HT1080 (cell line): ENCODE measurements around the gene ARSG. TPM values are rescaled to one million over a fixed set of nuclear protein-coding genes. Genes with fewer than 3 reads are reported as not detected.

Experiments used
- DNase-seq: peaks from one replicate; pipeline ENCODE4 v3.0.0-alpha.2; 2015; ENCODE audit warnings: low read depth
- total RNA-seq: library from RNA; depleted of rRNA; stranded (reverse); fragments of >200 nt; shearing (Covaris generic); gene quantifications from 2 replicates; pipeline ENCODE4 v1.2.3, GENCODE V29; 2014

Gene ARSG
- total RNA-seq, 1 experiment from 2014 or later = 1.2 TPM

DNA sequence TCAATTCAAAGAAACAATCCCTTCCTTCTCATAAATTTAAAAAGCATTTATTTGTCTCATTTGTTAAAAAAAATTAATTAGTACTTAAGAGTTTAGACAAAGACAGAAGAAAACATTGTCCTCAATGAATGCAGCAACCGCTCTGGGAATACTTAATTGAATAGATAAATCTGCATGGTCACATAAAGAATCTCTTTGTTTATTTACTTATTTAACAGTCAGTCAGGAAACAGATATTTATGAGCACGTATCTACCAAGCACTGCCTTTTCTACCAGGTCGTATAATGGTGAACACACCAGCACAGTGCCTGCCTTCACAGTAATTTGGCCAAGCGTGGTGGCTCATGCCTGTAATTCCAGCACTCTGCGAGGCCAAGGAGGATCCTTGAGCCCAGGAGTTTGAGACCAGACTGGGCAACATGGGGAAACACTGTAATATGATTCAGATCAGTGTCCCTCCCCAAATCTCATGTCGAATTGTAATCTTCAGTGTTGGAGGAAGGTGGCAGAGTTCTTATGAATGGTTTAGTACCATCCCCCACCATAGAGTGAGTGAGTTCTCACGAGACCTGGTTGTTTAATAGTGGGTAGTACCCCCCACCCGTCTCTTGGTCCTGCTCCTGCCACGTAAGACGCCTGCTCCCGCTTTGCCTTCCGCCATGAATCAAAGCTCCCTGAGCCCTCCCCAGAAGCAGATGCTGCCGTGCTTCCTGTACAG, 157.9 kb downstream of the ARSG start:
- no peak for DNase-seq

DNA sequence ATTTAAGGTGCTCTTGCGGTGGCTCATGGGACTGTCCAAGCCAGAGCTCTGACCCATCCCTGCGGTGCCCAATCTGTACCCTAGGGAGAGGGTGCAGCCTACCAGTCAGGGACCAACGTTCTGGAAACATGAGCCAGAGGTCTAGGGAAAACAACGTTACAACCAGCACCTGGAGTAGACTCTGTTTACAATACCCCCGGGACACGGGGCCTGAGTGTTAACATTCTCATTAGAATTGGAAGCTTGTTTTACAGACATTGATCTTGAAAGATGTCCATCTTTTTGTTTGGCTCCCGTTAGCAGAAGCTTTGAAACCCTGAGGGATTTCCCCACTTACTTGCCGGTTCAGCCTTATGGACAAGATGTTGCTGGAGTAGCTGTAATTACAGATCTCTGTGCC, 159.1 kb downstream of the ARSG start:
- no peak for DNase-seq

DNA sequence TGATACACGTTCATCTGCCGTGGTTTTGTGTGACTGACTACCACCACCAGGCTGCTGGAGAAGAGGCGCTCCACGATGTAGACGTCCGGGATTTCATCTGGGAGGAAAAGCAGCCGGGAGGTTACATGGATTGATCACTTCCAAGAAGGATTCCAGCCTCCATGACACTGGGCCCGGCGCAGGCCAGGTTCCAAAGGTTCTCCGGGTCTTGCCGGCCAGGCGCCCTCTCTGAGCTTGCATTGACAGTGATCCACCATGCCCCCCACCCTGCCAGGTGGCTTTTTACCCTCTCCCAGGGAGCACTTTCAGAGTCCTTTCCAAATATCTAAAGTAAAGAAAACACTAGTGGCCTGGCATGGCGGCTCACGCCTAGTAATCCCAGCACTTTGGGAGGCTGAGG, 159.5 kb downstream of the ARSG start:
- no peak for DNase-seq

DNA sequence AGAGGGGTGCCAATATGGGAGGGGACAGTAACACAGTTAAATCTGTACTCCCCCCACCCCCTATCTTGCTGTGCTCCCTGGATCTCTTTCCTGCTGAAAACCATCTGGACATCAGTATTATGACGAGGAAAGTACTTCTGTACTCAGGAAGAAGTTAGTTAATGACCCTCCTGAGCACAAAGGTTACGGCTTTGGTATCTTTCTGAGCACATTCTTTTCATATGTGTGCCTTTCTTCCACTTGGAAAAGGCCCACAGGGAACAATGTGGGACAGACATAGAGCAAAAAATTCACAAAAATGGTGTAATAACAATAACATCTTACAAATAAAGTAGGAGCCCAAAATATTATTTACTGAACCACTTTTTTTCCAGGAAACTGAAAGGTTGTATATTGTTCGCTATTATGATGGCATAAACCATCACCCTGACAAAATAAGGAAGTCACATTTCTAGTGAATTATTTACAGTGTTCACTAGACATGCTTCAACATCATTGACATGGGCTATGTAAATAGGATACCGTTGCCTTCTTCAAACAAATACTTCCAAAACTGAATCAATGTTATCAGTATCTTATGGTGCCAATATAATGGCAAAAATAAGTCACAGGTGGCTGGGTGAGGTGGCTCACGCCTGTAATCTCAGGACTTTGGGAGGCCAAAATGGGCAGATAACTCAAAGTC, 160.5 kb downstream of the ARSG start:
- no peak for DNase-seq

DNA sequence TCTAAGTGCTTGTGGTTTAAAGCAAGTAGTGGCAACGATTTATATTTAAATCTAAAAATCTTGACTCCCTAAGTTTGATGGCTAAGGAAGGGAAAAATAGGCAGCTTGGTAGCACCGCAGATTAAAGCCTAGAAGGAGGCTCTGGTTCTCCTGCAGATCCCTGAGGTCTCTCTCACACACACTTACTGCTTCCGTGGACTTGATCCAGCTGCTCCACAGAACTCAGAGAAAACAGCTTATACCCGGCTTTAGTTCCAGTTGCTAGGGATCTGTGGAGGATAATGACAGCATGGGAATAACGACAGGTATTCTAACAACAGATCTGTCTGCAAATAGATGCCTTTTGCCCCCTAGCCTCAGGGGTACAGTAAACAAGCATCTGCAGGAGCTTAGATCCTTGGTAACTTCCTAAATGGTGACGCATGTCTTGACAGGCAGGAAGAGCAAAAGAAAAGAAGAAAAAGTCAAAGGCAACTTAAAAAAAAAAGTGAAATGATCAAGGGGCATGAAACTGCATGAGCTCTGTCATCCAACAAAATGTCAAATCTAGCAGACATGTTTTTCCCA, 161.5 kb downstream of the ARSG start:
- no peak for DNase-seq

DNA sequence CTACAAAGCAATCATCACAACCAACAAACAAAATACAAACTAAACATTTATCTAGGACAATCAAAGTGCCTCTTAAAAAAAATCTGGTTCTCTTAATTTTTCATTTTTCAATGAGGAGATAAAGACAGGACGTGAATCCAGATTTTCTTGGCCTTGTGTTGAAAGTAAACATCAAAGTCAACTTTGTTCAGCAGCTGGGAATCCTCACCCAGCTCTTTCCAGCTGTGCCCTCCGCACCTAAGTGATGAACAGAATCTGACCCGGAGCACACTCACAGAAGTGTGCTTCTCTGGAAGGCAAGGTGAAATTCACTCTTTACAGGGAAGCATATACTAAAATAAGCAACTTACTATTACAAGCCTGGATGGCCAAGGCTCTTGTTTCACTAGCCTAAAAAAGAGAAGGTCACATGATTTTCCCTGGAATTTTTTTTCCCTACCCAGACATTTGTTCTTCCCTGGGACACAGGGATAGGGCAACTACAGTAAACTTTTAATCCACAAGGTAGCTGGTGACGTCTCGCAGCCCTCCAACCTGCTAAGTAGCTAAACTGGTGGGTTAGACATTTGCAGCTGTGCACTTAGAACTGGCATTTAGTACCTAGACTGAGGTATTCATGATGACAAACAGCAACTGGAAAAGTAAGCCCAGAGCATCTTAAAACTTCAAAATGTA, 162.8 kb downstream of the ARSG start:
- no peak for DNase-seq

DNA sequence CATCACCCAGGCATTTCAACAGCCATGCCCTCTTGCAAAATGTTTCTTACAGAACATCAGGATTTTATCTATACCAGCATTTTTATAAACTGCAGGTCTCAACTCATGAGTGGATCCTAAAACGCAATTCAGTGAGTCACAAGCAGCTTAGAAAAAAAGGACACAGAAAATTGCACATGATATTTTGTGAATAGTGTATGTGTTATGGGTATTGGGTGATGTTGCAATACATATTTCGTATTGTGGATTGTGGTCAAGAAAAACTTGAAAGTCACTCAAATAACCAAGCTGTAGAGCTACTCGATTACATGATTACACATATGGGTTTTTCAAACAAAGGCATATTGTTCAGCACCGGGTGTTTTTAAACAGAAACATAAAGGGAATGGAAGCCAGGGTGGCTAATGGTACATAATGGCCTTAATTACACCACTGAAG, 164.6 kb downstream of the ARSG start:
- DNase-seq = peak; percentile 69

DNA sequence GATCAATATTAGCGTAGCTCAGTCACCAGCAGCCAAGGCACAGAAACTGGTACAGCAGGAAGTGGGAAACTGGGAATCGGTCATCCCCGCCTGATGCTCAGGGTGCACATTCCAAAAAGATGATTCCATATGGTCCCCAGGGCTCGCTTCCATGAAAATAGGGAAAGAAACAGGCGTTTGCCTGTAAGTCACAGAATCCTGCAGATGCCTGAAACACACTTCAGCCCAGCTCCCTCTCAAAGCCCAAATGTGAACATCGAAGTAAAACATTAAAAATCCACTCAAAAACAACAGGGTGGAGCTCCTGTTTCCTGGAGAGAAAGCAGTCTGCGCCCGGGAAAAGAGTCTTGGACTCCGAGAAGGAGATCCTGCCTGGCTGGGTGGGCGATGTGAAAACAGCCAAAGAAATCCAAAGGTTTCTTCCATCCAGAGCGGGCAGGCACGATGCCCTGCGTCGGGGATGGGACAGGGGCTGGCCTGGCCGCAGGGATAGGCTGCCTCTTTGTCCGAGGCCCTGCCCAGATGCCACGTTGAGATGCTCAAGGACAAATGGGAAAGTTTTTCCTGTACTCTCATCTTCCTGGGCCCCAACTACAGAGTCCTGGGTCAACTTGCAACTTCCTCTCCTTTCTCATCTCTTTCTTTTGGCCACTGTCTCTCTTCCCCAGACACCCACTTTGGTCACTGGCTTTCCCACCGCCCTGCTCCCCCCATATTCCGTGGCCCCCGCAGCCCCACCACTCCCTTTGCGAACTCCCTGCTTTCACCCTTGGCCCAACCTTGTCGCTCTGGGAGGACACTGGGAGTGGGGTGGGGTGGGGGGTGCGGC, 165.3 kb downstream of the ARSG start:
- peak; percentile 86 for DNase-seq

DNA sequence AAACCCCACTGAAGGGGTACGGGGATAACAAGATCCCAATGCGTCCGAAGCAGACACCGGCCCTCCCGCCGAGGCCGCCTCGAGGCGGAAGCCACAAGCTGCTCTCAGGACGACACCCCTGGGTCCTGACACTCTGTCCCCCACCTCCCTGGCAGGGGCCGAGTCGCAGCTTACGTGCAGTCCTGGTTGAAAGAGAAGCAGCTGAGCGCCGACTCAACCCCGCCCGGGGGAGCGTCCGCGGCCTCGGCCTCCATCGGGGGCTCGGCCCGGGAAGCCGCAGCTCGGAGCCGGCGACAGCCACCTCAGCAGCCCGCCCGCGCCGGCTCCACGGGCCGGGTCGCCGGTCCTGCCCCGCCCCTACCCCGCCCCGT, 165.9 kb downstream of the ARSG start, which contains the start of gene WIPI1:
WIPI1 (minus strand) TSS at position 329 of the 371 bp plus-strand sequence; CDS start at position 254, 75 bp downstream.
- peak; percentile 25 for DNase-seq

DNA sequence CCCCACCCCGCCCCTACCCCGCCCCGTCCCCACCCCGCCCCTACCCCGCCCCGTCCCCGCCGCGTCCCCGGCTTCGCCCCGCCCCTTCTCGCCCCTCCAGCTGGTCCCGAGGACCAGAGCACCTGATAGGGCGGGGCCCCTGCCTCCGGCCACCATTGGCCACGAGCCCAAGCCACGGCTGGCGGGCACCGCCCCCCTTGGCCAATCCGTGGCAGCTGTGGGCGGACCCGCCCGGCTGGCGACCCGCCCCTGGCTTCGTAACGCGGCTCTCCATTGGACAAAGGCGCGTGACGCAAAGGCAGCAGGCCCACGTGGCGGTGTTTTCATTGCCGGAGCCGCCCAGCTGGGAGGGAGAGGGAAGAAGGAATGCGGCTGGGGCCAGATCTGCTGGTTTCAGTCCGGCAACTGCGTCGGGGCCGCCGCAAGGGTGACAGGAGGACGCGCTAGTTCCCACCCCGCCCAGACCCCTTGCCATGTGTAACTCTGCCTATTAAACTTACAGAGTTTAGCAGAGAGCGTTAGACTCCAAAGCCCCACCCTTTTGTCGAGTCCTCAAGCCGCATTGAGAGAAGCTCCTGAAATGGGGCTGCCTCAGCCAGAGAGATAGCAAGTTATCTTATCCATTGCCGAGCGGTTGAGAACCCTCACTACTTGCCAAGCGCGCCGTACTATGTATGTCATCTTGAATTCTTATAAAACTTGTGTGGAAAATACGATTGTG, 166.4 kb downstream of the ARSG start:
- DNase-seq = peak; percentile 98

DNA sequence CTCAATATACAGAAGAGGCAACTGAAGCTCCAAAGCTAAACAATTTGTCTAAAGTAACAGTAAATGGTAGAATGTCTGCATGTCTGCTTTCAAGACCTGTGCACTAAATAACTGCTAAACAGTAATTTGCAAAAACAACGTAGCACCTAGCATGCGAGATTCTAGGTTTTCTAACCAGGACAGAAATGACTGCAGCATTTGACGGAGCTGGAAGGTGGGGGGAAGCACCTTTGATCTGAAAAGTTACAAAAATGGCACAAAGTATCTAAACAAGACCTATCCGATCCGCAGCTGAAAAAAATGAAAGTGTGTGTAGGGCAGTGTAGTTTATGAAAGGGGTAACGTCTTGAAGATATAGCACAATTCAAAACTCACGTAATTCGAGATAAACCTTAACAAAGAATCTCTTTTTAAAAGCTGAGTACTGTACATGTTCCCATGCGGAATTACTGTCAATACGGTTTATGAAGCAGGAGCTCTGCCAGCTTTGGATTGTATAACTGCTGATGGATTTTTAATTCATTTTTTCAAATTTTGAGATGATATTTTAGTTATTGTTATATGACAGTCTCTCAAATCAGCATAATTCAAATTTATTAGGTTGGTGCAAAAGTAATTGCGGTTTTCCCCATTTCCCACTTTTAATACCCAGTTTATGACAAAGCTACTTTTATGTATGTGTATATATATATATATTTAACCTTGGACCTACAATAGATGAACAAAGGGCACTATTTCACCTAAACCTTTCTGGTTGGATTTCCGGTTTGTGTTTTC, 167.2 kb downstream of the ARSG start:
- DNase-seq = no peak

DNA sequence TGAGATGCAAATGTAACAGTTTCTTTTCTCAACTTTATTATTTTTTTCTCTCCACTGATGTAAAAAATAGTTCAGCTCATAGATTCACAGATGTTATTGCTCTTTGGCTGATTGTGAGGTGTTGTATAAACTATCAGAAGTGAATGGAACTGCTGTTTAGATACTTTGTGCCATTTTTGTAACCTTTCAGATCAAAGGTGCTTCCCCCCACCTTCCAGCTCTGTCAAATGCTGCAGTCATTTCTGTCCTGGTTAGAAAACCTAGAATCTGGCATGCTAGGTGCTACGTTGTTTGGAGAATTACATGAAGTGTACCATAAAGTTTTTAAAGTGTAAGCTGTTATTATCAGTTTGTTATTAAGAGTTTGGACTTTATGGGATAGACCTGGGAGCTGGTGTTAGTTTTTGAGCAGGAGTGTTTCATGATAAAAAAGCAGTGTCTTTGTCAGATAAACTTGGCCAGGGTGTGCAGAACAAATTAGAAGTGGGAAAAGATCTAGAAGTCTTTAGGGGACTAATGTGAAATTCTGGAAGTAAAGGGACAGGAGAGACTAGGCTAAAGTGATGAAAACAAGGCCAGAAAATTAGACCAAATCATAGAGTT, 167.8 kb downstream of the ARSG start:
- no peak for DNase-seq

DNA sequence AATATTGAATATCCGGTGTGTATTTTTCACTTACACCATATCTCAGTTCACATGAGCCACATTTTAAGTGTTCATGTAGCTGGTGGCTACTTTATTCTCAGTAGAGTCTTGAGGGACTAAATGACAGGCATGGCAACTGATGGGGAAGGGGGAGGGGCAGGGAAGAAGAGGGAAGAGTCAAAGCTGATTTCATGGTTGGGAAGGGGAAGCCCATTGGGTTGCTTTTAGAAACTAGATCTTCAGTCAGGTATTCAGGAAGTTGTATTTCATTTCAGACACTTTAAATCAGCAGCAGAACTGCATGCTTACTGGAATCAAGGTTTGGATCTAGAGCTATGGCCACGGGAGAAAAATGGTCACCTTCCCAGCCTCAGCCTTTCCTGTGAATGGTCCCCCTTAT, 168.9 kb downstream of the ARSG start:
- no peak for DNase-seq

DNA sequence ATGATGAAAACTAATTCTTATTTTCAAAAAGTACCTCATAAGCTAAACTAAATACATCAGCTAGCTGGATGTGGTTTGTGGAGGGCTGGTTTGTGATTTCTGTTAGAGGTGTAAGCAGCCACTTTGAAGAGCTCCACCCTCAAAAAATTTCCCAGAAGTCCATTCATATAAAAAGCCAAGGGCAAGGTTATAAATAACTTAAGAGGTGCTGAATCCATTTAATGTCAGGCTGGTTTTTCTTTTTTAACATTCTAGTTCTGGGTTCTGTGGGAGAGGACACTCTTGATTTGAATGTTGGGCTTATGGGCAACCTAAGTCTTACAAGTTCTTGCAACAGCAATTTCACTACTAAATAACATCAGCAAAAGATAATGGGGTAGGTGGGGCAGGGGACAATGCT, 169.4 kb downstream of the ARSG start:
- DNase-seq = no peak

DNA sequence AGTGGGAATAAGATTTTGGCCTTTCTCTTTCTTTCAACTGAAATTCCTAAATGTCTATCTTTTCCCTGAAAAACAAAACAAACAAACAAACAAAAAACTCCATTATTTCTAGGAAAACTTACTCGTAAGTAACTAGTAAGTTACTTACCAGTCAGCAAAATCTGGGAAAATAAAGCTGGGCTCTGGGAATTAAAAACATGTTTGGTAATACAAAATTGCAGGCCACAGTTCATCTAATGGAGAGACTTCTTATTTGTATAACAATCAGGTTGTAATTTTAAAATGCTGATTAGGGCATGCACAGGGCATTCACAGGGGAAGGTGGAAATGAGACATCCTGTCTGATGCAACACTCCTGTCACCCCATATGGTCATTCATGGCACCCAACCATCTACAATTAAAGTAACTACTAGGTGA, 169.8 kb downstream of the ARSG start:
- no peak for DNase-seq

DNA sequence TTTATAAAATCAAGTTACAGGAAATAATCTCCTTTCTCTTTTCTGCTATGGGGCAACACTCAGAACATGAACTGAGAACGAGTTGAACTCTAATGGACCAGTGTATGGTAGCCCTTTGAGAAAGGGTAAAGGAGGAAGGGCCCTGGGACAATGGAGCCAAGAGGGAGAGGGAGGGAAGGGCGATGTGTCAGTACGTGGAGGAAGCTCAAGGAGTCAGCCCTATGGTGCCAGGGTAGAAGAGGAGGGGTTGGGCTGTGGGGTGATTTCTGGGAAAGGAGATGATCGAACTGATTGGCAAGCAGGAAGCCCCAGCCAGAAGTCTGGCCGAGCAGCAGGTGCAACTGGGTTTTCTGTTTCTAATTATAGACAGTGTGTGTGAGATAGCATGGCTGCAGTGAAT, 170.3 kb downstream of the ARSG start:
- DNase-seq = no peak

DNA sequence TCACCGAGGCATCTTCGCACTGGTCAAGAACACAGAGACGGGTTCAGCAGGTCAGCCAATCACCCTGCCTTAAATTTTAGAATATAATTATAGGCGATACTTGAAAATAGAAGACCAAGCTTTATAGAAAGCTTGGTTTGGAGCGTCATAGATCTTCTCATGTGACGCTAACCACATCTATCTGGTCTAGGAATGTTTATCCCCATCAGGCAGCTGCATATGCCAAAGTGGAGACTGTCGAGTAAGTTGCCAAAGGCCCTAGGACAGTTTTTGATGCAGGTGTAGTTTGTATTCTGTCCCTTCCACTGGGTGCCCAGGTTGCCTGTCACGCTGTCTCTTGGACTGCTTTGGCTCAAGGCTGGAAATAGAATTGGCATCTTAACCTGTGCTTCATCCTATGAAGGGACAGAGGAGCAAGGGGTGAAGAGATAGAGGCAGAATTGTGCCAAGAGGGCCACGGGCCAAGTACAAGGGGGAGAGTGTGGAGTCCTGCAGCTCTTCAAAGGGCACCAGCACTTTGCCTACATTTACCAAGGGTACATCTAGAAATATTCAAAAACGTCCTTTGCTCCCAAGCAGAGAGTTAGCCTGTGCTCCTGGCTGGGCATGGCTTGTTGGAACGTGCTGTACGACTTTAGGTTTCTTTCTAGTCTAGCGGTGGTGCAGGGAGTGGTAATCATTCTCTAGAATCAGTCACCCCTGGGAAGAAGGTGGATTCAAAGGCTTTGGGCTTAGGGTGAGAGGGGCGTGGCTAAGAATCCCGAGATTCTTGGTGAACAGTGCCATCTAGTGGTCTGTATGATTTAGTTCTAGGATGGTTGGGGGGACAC, 171.3 kb downstream of the ARSG start:
- DNase-seq = peak; percentile 71
